ENCODE data around the gene WWTR1. TPM values are rescaled to one million over a fixed set of nuclear protein-coding genes. Genes with fewer than 3 reads are reported as not detected.

Gene WWTR1
- polyA plus RNA-seq, 1 donor = 85.2 TPM

- no peak for DNase-seq
Measured at GRCh38 chr3:149654188-149654601, 3.6 kb downstream of the WWTR1 start.

- DNase-seq = no peak
Measured at GRCh38 chr3:149653564-149653963, 4.3 kb downstream of the WWTR1 start.

GRCh38 chr3:149653136-149653535 lies 4.7 kb downstream of the WWTR1 start:
- DNase-seq = no peak

GRCh38 chr3:149650828-149651227 lies 7.0 kb downstream of the WWTR1 start:
- no peak for DNase-seq

- DNase-seq = peak; percentile 68
Measured at GRCh38 chr3:149648525-149648924, 9.3 kb downstream of the WWTR1 start.

GRCh38 chr3:149647812-149648211 lies 10.0 kb downstream of the WWTR1 start:
- no peak for DNase-seq

GRCh38 chr3:149647285-149647684 lies 10.5 kb downstream of the WWTR1 start:
- no peak for DNase-seq

GRCh38 chr3:149646181-149646766 lies 11.6 kb downstream of the WWTR1 start:
- no peak for DNase-seq

- no peak for DNase-seq
Measured at GRCh38 chr3:149643963-149644362, 13.9 kb downstream of the WWTR1 start.

GRCh38 chr3:149643482-149643798 lies 14.4 kb downstream of the WWTR1 start:
- no peak for DNase-seq

- DNase-seq = no peak
Measured at GRCh38 chr3:149640976-149641728, 16.7 kb downstream of the WWTR1 start.

- DNase-seq = no peak
Measured at GRCh38 chr3:149639093-149639486, 18.7 kb downstream of the WWTR1 start.

GRCh38 chr3:149638228-149639092 lies 19.4 kb downstream of the WWTR1 start:
- DNase-seq = peak; percentile 69

- DNase-seq = no peak
Measured at GRCh38 chr3:149635396-149635795, 22.4 kb downstream of the WWTR1 start.

- DNase-seq = no peak
Measured at GRCh38 chr3:149634573-149634972, 23.3 kb downstream of the WWTR1 start.

- no peak for DNase-seq
Measured at GRCh38 chr3:149634072-149634471, 23.8 kb downstream of the WWTR1 start.

GRCh38 chr3:149632225-149632624 lies 25.6 kb downstream of the WWTR1 start:
- DNase-seq = no peak

GRCh38 chr3:149630806-149631205 lies 27.0 kb downstream of the WWTR1 start:
- no peak for DNase-seq

GRCh38 chr3:149628957-149629670 lies 28.7 kb downstream of the WWTR1 start:
- DNase-seq = no peak

GRCh38 chr3:149626671-149627070 lies 31.2 kb downstream of the WWTR1 start:
- DNase-seq = no peak

- DNase-seq = no peak
Measured at GRCh38 chr3:149625795-149626194, 32.0 kb downstream of the WWTR1 start.

GRCh38 chr3:149623824-149624223 lies 34.0 kb downstream of the WWTR1 start:
- no peak for DNase-seq
